Stimulated activated naive CD8-positive, alpha-beta T cell treated with anti-CD3 and anti-CD28 coated beads, Interleukin-15, amount 100 ng/mL, for 72 hours (primary cell): Measurements from ENCODE around the gene AOC2.
A peak's percentile ranks its signal among the peaks of the same experiment; 100 is the strongest.
"Not testable (repeated sequence)": the region's sequence is repeated elsewhere in the genome, so short reads cannot be mapped to it uniquely, and the experiment has no call there.

Experiments
- ATAC-seq: fragments of 150-1000 bp; cut with Tn5 transposase; 2 replicates; pipeline ENCODE4 v1.10.0; 2021; ENCODE audit warnings: mild to moderate bottlenecking, moderate library complexity
- DNase-seq, 2 donors: peaks; one replicate each; pipeline ENCODE4 v3.0.0; 2021 to 2022
- H3K27ac Mint-ChIP-seq, 2 donors: one replicate each; pipeline ENCODE4 v1.8.0; 2022; ENCODE audit warnings: mild to moderate bottlenecking in 2 of 2, mixed read lengths in 2 of 2, moderate library complexity in 2 of 2
- H3K27me3 Mint-ChIP-seq: one replicate; pipeline ENCODE4 v1.8.0; 2022; ENCODE audit warnings: mixed read lengths
- H3K4me1 Mint-ChIP-seq: one replicate; pipeline ENCODE4 v1.8.0; 2022; ENCODE audit warnings: mild to moderate bottlenecking, mixed read lengths
- H3K4me3 Mint-ChIP-seq, 2 donors: one replicate each; pipeline ENCODE4 v1.8.0; 2022; ENCODE audit warnings: mild to moderate bottlenecking in 2 of 2, mixed read lengths in 2 of 2, moderate library complexity in 1 of 2
- H3K9me3 Mint-ChIP-seq, 2 donors: one replicate each; pipeline ENCODE4 v1.8.0; 2022; ENCODE audit warnings: mixed read lengths in 2 of 2

Gene AOC2

GRCh38 chr17:42845918-42846593 is 1.7 kb downstream of the AOC2 start:
- Mint-ChIP-seq H3K4me1 (peaks cover 40% of the 10 kb centered on the region), H3K9me3 (no peaks in the 10 kb centered on the region), H3K4me3 (peak overlapping the region; percentile 30 to 78), H3K27ac (peak overlapping the region; percentile 90), H3K27me3 (no peaks in the 10 kb centered on the region)
- ATAC-seq (peak; percentile 95), DNase-seq (peak; percentile 48 to 86)

- ATAC-seq (no peak), DNase-seq (no peak)
- Mint-ChIP-seq H3K27ac (peak overlapping the region in 1 of 2 donors; percentile 90), H3K9me3 (no peaks in the 10 kb centered on the region), H3K27me3 (no peaks in the 10 kb centered on the region), H3K4me1 (peaks cover 40% of the 10 kb centered on the region), H3K4me3 (peak overlapping the region; percentile 30 to 78)
Observed at GRCh38 chr17:42846594-42847280, 2.4 kb downstream of the AOC2 start.

- DNase-seq = no peak
- ATAC-seq = no peak
- H3K27me3 Mint-ChIP-seq = no peaks in the 10 kb centered on the region
- no peak overlapping the region for H3K4me3 Mint-ChIP-seq
- H3K27ac Mint-ChIP-seq = no peak overlapping the region
- peaks cover 34% of the 10 kb centered on the region for H3K4me1 Mint-ChIP-seq
- no peaks in the 10 kb centered on the region for H3K9me3 Mint-ChIP-seq
Observed at GRCh38 chr17:42848093-42848492, 3.7 kb downstream of the AOC2 start.

GRCh38 chr17:42849031-42849430 is 4.7 kb downstream of the AOC2 start:
- Mint-ChIP-seq H3K27ac (no peak overlapping the region), H3K4me3 (no peak overlapping the region), H3K9me3 (no peaks in the 10 kb centered on the region), H3K27me3 (no peaks in the 10 kb centered on the region), H3K4me1 (peaks cover 34% of the 10 kb centered on the region)
- ATAC-seq (no peak), DNase-seq (no peak)

GRCh38 chr17:42849451-42850181 is 5.2 kb downstream of the AOC2 start:
- H3K4me1 Mint-ChIP-seq = peaks cover 33% of the 10 kb centered on the region
- no peaks in the 10 kb centered on the region for H3K9me3 Mint-ChIP-seq
- no peak overlapping the region for H3K4me3 Mint-ChIP-seq
- no peaks in the 10 kb centered on the region for H3K27me3 Mint-ChIP-seq
- no peak for DNase-seq
- H3K27ac Mint-ChIP-seq = no peak overlapping the region
- ATAC-seq = no peak

- Mint-ChIP-seq H3K4me1 (peaks cover 19% of the 10 kb centered on the region), H3K27ac (peak within 1 kb of the TSS in 1 of 2 donors; percentile 61), H3K27me3 (no peaks in the 10 kb centered on the region), H3K9me3 (no peaks in the 10 kb centered on the region), H3K4me3 (no peak within 1 kb of the TSS)
- DNase-seq (no peak), ATAC-seq (no peak)
Observed at GRCh38 chr17:42850954-42851353, 6.6 kb downstream of the AOC2 start, which contains the start of gene AOC3. TSS of gene AOC3 (plus strand) at chr17:42851199. CDS start at chr17:42851344, 145 bp downstream.

- not testable (repeated sequence) for H3K27me3 Mint-ChIP-seq, ATAC-seq, H3K4me3 Mint-ChIP-seq, DNase-seq, H3K9me3 Mint-ChIP-seq
- H3K4me1 Mint-ChIP-seq = peaks cover 13% of the 10 kb centered on the region
- peak overlapping the region in 1 of 2 donors; percentile 9 for H3K27ac Mint-ChIP-seq
Observed at GRCh38 chr17:42851371-42852240, 7.2 kb downstream of the AOC2 start.

GRCh38 chr17:42852351-42852750 is 8.0 kb downstream of the AOC2 start:
- DNase-seq (no peak), ATAC-seq (no peak)
- H3K27ac Mint-ChIP-seq = no peak overlapping the region
- no peaks in the 10 kb centered on the region for H3K27me3 Mint-ChIP-seq
- no peak overlapping the region for H3K4me3 Mint-ChIP-seq
- H3K9me3 Mint-ChIP-seq = no peaks in the 10 kb centered on the region
- peaks cover 7% of the 10 kb centered on the region for H3K4me1 Mint-ChIP-seq

GRCh38 chr17:42853004-42853403 is 8.6 kb downstream of the AOC2 start:
- Mint-ChIP-seq H3K4me3 (no peak overlapping the region), H3K27ac (no peak overlapping the region)
- ATAC-seq = no peak

GRCh38 chr17:42853597-42853967 is 9.2 kb downstream of the AOC2 start:
- Mint-ChIP-seq H3K27me3 (no peaks in the 10 kb centered on the region), H3K4me3 (no peak overlapping the region), H3K4me1 (peaks cover 7% of the 10 kb centered on the region), H3K27ac (no peak overlapping the region), H3K9me3 (no peaks in the 10 kb centered on the region)
- ATAC-seq = no peak
- DNase-seq = no peak

More at GRCh38 chr17:42853004-42853403, 8.6 kb downstream of the AOC2 start:
- no peaks in the 10 kb centered on the region for H3K9me3 Mint-ChIP-seq
- no peaks in the 10 kb centered on the region for H3K27me3 Mint-ChIP-seq
- H3K4me1 Mint-ChIP-seq = peaks cover 7% of the 10 kb centered on the region
- no peak for DNase-seq

GRCh38 chr17:42853968-42854790 is 9.8 kb downstream of the AOC2 start:
- Mint-ChIP-seq H3K4me1 (peaks cover 7% of the 10 kb centered on the region), H3K27me3 (no peaks in the 10 kb centered on the region), H3K9me3 (no peaks in the 10 kb centered on the region), H3K27ac (no peak overlapping the region), H3K4me3 (no peak overlapping the region)
- DNase-seq = no peak
- no peak for ATAC-seq

- no peaks in the 10 kb centered on the region for H3K9me3 Mint-ChIP-seq
- H3K4me3 Mint-ChIP-seq = no peak overlapping the region
- no peak overlapping the region for H3K27ac Mint-ChIP-seq
- no peaks in the 10 kb centered on the region for H3K27me3 Mint-ChIP-seq
- peaks cover 4% of the 10 kb centered on the region for H3K4me1 Mint-ChIP-seq
- DNase-seq = no peak
- no peak for ATAC-seq
Observed at GRCh38 chr17:42855048-42855596, 10.7 kb downstream of the AOC2 start.

- peak overlapping the region in 1 of 2 donors; percentile 3 for H3K27ac Mint-ChIP-seq
- not testable (repeated sequence) for H3K9me3 Mint-ChIP-seq, H3K27me3 Mint-ChIP-seq, ATAC-seq, H3K4me3 Mint-ChIP-seq, DNase-seq, H3K4me1 Mint-ChIP-seq
Observed at GRCh38 chr17:42856093-42856492, 11.7 kb downstream of the AOC2 start.

- not testable (repeated sequence) for ATAC-seq, DNase-seq, H3K4me1 Mint-ChIP-seq, H3K4me3 Mint-ChIP-seq, H3K27me3 Mint-ChIP-seq, H3K9me3 Mint-ChIP-seq
- peak overlapping the region in 1 of 2 donors; percentile 80 for H3K27ac Mint-ChIP-seq
Observed at GRCh38 chr17:42856516-42856915, 12.1 kb downstream of the AOC2 start.
